ENCODE measurements around the gene LRBA. TPM values are rescaled to one million over a fixed set of nuclear protein-coding genes. Genes with fewer than 3 reads are reported as not detected.

LRBA gene
- polyA plus RNA-seq, 1 donor, result 52.8 TPM

DNA sequence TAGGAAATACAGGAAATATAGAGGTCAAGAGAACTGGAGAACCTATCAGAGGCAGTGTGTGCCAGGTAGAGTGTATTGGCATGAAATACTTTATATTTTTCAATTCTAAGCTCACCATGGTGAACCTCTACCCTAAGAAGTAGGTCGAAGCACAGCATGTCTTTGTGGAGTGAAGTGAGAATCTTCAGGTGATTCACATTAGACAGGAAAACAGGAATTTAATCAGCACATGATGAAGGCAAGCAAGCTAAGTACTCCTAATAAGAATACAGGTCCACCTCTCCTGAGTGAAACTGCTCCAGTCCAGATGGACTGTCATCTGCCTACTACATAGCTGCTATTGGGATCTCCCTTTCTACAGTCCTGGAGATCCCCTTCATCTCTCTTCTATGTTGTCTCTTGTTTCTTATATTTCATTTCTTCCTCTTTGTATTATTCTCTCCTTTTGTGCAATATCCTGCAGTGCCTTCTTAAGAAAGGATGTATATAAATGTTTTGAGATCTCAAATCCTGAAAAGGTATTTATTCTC is 159.0 kb downstream of the LRBA start:
- H3K9me3 ChIP-seq (ENCODE audit: control insufficient read depth, low read depth, low read length), result no peaks in the 10 kb centered on the region
- no peak overlapping the region for H3K4me3 ChIP-seq (ENCODE audit: low read length)
- no peak for DNase-seq
- H3K27ac ChIP-seq (ENCODE audit: low read length), result no peak overlapping the region
- H3K36me3 ChIP-seq (ENCODE audit: control insufficient read depth, insufficient read depth, low read length), result peaks cover 7% of the 10 kb centered on the region
- no peaks in the 10 kb centered on the region for H3K27me3 ChIP-seq (ENCODE audit: control insufficient read depth, insufficient read depth, low read length)
- 100% methylated on average over 1 of the region's 1 CpG for WGBS (ENCODE audit: insufficient coverage, low lambda C conversion rate)
- H3K4me1 ChIP-seq (ENCODE audit: control insufficient read depth, insufficient read depth, low read length), result no peaks in the 10 kb centered on the region

DNA sequence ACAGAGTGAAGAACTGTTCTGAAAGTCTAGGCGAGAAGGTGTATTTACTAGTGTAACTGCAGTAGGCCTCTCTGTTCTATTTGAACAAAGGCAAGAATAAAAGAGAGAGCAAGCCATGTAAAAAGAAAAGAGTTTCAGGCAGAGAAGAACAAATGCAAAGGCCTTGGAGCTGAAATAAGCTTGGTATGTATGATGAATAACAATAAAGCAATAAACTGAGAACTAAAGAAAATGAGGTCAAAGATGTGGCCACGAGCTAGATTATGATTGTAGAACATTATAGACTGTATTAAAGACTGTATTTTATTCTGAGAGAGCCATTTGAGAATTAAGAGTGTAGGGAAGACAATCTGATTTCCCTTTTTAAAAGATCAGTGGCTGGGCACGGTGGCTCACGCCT is 160.5 kb downstream of the LRBA start:
- H3K36me3 ChIP-seq (ENCODE audit: control insufficient read depth, insufficient read depth, low read length), result peaks cover 7% of the 10 kb centered on the region
- H3K9me3 ChIP-seq (ENCODE audit: control insufficient read depth, low read depth, low read length), result no peaks in the 10 kb centered on the region
- 72% methylated on average over 2 of the region's 4 CpGs for WGBS (ENCODE audit: insufficient coverage, low lambda C conversion rate)
- H3K27me3 ChIP-seq (ENCODE audit: control insufficient read depth, insufficient read depth, low read length), result no peaks in the 10 kb centered on the region
- no peaks in the 10 kb centered on the region for H3K4me1 ChIP-seq (ENCODE audit: control insufficient read depth, insufficient read depth, low read length)
- no peak overlapping the region for H3K27ac ChIP-seq (ENCODE audit: low read length)
- H3K4me3 ChIP-seq (ENCODE audit: low read length), result no peak overlapping the region
- no peak for DNase-seq

DNA sequence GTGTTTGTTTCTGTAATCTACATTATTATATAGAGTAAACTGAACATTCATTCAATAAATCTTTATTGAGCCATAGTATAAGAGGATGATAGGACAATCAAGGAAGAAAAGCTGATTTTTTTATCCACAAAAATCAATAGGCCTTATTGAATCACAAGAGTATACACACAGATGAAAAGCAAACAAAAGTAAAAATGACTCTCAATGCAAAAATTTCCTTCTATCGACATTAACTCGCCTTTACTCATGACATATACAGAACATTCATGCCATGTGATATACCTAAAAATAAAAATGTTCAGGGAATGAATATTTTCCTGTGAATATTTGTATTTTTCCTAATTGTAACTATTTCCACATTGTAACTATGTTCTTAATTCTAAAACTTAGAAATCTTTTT is 161.2 kb downstream of the LRBA start:
- Histone ChIP-seq H3K36me3 (ENCODE audit: control insufficient read depth, insufficient read depth, low read length) (peaks cover 7% of the 10 kb centered on the region), H3K27ac (ENCODE audit: low read length) (no peak overlapping the region), H3K4me3 (ENCODE audit: low read length) (no peak overlapping the region), H3K9me3 (ENCODE audit: control insufficient read depth, low read depth, low read length) (no peaks in the 10 kb centered on the region), H3K4me1 (ENCODE audit: control insufficient read depth, insufficient read depth, low read length) (no peaks in the 10 kb centered on the region), H3K27me3 (ENCODE audit: control insufficient read depth, insufficient read depth, low read length) (no peaks in the 10 kb centered on the region)
- no CpG with 5 or more reads among the region's 2 CpGs for WGBS (ENCODE audit: insufficient coverage, low lambda C conversion rate)
- no peak for DNase-seq

DNA sequence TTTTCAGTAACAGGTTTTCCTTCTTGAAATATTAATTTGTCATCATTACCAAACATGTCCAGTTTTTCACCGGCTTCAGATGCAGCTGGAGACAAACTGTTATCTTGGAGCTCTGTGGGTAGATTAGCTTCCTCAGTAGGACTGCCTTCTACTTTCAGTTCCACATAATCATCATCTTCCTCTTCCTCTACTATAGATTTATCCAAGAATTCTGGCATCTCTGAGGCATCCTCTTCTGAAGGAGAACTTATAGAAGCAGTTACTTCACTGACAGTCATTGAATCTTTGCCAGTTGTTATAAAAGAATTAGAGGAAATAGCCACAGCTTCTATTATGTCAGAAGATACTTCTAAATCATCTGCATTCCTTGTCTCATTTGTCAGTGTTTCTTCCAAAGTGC is 162.9 kb downstream of the LRBA start:
- H3K27me3 ChIP-seq (ENCODE audit: control insufficient read depth, insufficient read depth, low read length), result no peaks in the 10 kb centered on the region
- H3K36me3 ChIP-seq (ENCODE audit: control insufficient read depth, insufficient read depth, low read length), result peaks cover 7% of the 10 kb centered on the region
- no peak overlapping the region for H3K4me3 ChIP-seq (ENCODE audit: low read length)
- no peaks in the 10 kb centered on the region for H3K9me3 ChIP-seq (ENCODE audit: control insufficient read depth, low read depth, low read length)
- H3K4me1 ChIP-seq (ENCODE audit: control insufficient read depth, insufficient read depth, low read length), result no peaks in the 10 kb centered on the region
- no peak for DNase-seq
- no CpG with 5 or more reads among the region's 1 CpG for WGBS (ENCODE audit: insufficient coverage, low lambda C conversion rate)
- H3K27ac ChIP-seq (ENCODE audit: low read length), result no peak overlapping the region

DNA sequence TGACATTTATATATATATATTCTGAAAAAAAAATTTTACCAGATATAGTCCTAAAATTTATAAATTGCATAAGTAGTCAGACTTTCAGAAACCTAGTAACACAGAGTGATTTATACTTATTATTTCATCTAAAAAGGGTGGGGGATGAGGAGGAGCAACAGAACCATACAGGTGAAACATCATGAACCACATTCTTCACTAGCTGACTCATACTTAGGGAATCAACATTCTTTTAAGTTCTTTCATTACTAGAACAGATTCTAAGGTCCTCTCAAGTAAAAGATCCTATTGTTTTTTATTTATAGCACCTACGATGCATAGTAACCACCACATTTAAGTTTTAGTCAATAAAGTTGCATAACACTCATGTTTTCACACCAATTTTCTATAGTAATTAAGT is 166.1 kb downstream of the LRBA start:
- WGBS (ENCODE audit: insufficient coverage, low lambda C conversion rate), result 100% methylated on average over 1 of the region's 1 CpG
- no peak for DNase-seq
- Histone ChIP-seq H3K9me3 (ENCODE audit: control insufficient read depth, low read depth, low read length) (no peaks in the 10 kb centered on the region), H3K27ac (ENCODE audit: low read length) (no peak overlapping the region), H3K27me3 (ENCODE audit: control insufficient read depth, insufficient read depth, low read length) (no peaks in the 10 kb centered on the region), H3K36me3 (ENCODE audit: control insufficient read depth, insufficient read depth, low read length) (peaks cover 9% of the 10 kb centered on the region), H3K4me1 (ENCODE audit: control insufficient read depth, insufficient read depth, low read length) (no peaks in the 10 kb centered on the region), H3K4me3 (ENCODE audit: low read length) (no peak overlapping the region)

DNA sequence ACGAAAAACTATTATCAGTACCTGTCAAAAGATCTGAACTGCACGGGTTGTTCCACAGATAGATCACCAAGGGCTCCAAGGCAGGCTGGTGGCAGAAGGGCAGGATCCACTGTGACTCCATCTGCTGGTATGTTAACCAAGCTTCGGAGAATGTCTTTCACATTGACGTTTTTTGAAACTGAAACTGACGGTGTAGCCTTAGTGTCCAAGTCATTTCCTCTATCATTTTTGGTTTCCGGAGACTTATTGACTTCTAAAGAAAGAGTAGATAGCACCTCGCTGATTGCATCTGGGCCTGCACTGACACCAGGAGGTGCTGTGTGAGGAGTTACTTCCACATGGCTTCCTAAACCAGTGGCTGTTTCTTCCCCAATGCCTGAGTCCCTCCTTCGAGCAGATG is 186.9 kb downstream of the LRBA start:
- Histone ChIP-seq H3K4me3 (ENCODE audit: low read length) (no peak overlapping the region), H3K27me3 (ENCODE audit: control insufficient read depth, insufficient read depth, low read length) (no peaks in the 10 kb centered on the region), H3K27ac (ENCODE audit: low read length) (no peak overlapping the region), H3K9me3 (ENCODE audit: control insufficient read depth, low read depth, low read length) (no peaks in the 10 kb centered on the region), H3K36me3 (ENCODE audit: control insufficient read depth, insufficient read depth, low read length) (peaks cover 9% of the 10 kb centered on the region), H3K4me1 (ENCODE audit: control insufficient read depth, insufficient read depth, low read length) (peaks cover 2% of the 10 kb centered on the region)
- WGBS (ENCODE audit: insufficient coverage, low lambda C conversion rate), result 90% methylated on average over 3 of the region's 8 CpGs
- DNase-seq, result no peak

DNA sequence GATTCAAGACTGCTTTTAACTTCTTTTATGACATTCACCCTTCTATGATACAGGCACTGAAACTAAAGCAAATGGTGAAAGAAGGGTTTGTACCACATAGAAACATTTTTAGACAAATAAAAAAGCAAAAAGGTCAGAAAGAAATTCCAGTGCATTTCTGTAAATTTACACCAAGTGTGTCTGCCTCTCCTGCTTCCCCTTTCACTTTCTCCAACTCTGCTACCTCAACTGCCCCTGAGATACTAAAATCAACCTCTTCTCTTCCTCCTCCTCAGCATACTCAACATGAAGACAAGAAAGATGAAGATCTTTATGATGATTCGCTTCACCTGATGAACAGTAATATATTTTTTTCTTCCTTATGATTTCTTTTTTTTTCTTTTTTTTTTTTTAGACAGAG is 187.9 kb downstream of the LRBA start:
- Histone ChIP-seq H3K9me3 (ENCODE audit: control insufficient read depth, low read depth, low read length) (no peaks in the 10 kb centered on the region), H3K4me1 (ENCODE audit: control insufficient read depth, insufficient read depth, low read length) (peaks cover 2% of the 10 kb centered on the region), H3K4me3 (ENCODE audit: low read length) (no peak overlapping the region), H3K27ac (ENCODE audit: low read length) (no peak overlapping the region), H3K27me3 (ENCODE audit: control insufficient read depth, insufficient read depth, low read length) (no peaks in the 10 kb centered on the region), H3K36me3 (ENCODE audit: control insufficient read depth, insufficient read depth, low read length) (peaks cover 9% of the 10 kb centered on the region)
- WGBS (ENCODE audit: insufficient coverage, low lambda C conversion rate), result 100% methylated on average over 1 of the region's 1 CpG
- no peak for DNase-seq

DNA sequence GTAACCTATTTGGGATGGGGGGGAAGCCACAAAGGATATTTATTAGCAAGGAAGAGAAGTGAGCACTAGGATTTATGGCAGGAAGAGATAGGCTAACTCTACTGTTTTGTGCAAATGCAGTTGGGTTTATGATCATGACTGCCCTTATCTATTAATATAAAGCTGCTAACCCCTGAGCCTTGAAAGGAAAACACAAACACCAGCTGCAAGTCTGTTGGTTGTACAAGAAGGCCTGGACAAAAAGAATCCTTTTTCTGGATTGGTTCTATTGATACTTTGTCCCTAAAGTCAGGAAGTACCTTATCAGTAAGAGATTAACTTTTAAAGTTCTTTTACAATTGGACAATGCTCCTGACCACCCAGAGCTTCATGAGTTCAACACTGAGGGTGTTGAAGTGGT is 188.8 kb downstream of the LRBA start:
- Histone ChIP-seq H3K27ac (ENCODE audit: low read length) (peak overlapping the region; percentile 43), H3K4me3 (ENCODE audit: low read length) (no peak overlapping the region), H3K36me3 (ENCODE audit: control insufficient read depth, insufficient read depth, low read length) (peaks cover 9% of the 10 kb centered on the region), H3K4me1 (ENCODE audit: control insufficient read depth, insufficient read depth, low read length) (peaks cover 2% of the 10 kb centered on the region), H3K27me3 (ENCODE audit: control insufficient read depth, insufficient read depth, low read length) (no peaks in the 10 kb centered on the region), H3K9me3 (ENCODE audit: control insufficient read depth, low read depth, low read length) (no peaks in the 10 kb centered on the region)
- DNase-seq, result peak; percentile 16 to 73

DNA sequence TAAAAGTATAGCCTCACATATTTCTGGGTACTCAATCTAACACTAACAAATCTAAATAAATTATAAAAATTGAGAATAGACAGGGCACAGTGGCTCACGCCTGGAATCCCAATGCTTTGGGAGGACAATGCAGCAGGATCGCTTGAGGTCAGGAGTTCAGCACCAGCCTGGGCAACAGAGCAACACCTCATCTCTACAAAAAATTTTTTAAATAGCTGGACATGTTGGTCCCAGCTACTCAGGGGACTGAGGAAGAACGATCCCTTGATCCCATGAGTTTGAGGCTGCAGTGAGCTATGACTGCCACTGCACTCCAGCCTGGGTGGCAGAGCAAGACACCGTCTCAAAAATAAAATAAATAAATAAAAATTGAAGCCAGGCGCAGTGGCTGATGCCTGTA is 192.7 kb downstream of the LRBA start:
- peaks cover 2% of the 10 kb centered on the region for H3K4me1 ChIP-seq (ENCODE audit: control insufficient read depth, insufficient read depth, low read length)
- H3K27me3 ChIP-seq (ENCODE audit: control insufficient read depth, insufficient read depth, low read length), result no peaks in the 10 kb centered on the region
- H3K36me3 ChIP-seq (ENCODE audit: control insufficient read depth, insufficient read depth, low read length), result peaks cover 4% of the 10 kb centered on the region
- H3K4me3 ChIP-seq (ENCODE audit: low read length), result no peak overlapping the region
- H3K27ac ChIP-seq (ENCODE audit: low read length), result no peak overlapping the region
- no peaks in the 10 kb centered on the region for H3K9me3 ChIP-seq (ENCODE audit: control insufficient read depth, low read depth, low read length)
- no CpG with 5 or more reads among the region's 5 CpGs for WGBS (ENCODE audit: insufficient coverage, low lambda C conversion rate)
- no peak for DNase-seq

DNA sequence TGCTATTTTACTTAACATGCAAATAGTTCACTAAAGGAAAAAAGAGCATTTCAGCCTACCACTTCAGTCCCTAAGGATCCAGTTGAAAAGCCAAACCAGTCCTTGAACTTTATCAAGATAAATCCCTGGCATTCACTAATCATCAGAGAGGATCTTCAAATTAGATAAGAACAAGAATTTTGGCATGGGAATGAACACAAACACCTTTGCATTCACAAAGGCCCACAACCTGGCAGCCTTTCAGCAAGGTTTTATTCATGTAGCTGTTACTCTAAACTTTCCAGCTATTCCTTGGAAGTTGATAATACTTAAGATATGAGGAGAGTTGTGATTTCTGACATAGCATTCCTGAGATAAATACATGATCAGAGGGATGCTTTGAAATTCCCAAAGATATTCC is 193.4 kb downstream of the LRBA start:
- Histone ChIP-seq H3K9me3 (ENCODE audit: control insufficient read depth, low read depth, low read length) (no peaks in the 10 kb centered on the region), H3K27me3 (ENCODE audit: control insufficient read depth, insufficient read depth, low read length) (no peaks in the 10 kb centered on the region), H3K36me3 (ENCODE audit: control insufficient read depth, insufficient read depth, low read length) (peaks cover 2% of the 10 kb centered on the region), H3K27ac (ENCODE audit: low read length) (no peak overlapping the region), H3K4me3 (ENCODE audit: low read length) (no peak overlapping the region), H3K4me1 (ENCODE audit: control insufficient read depth, insufficient read depth, low read length) (peaks cover 2% of the 10 kb centered on the region)
- no peak for DNase-seq

DNA sequence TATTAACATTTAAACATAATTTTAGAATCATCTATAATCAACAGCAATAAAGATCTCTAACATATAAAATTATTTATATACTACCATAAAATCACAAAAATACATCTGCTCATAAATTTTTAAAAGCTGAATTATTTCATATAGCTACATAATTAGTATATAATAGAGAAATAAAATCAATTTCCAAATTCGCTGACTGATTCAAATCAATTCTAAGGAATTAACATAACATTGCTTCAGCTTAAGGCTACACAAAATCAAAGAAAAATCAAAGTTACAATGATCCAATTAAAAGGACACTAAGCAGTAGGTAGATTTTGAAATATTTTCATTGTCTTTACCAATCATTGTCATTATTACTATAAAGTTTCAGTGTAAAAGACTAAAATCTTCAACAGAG is 194.7 kb downstream of the LRBA start:
- 100% methylated on average over 1 of the region's 1 CpG for WGBS (ENCODE audit: insufficient coverage, low lambda C conversion rate)
- Histone ChIP-seq H3K4me1 (ENCODE audit: control insufficient read depth, insufficient read depth, low read length) (no peaks in the 10 kb centered on the region), H3K27ac (ENCODE audit: low read length) (no peak overlapping the region), H3K4me3 (ENCODE audit: low read length) (no peak overlapping the region), H3K36me3 (ENCODE audit: control insufficient read depth, insufficient read depth, low read length) (peaks cover 2% of the 10 kb centered on the region), H3K27me3 (ENCODE audit: control insufficient read depth, insufficient read depth, low read length) (no peaks in the 10 kb centered on the region), H3K9me3 (ENCODE audit: control insufficient read depth, low read depth, low read length) (no peaks in the 10 kb centered on the region)
- DNase-seq, result no peak

Data from large intestine (tissue), 3 donors.